Activated T-cell treated with anti-CD3 and anti-CD28 coated beads for 48 hours (primary cell): ENCODE data around the gene ZMAT3.

Source experiments
- DNase-seq: peaks from one replicate; pipeline ENCODE4 v3.0.0-alpha.2; 2020; ENCODE audit warnings: low read depth

Gene ZMAT3

GRCh38 chr3:179021119-179021903, 50.3 kb downstream of the ZMAT3 start:
- no peak for DNase-seq

- no peak for DNase-seq
Measured at GRCh38 chr3:179020112-179020511, 51.5 kb downstream of the ZMAT3 start.

- no peak for DNase-seq
Measured at GRCh38 chr3:179018808-179019207, 52.8 kb downstream of the ZMAT3 start.

GRCh38 chr3:179016979-179017670, 54.5 kb downstream of the ZMAT3 start:
- no peak for DNase-seq

GRCh38 chr3:179015551-179016020, 56.0 kb downstream of the ZMAT3 start:
- DNase-seq = peak; percentile 17

GRCh38 chr3:179005706-179006105, 65.9 kb downstream of the ZMAT3 start:
- DNase-seq = no peak

- DNase-seq = no peak
Measured at GRCh38 chr3:179005213-179005612, 66.4 kb downstream of the ZMAT3 start.

GRCh38 chr3:179000659-179001058, 71.0 kb downstream of the ZMAT3 start:
- no peak for DNase-seq

- no peak for DNase-seq
Measured at GRCh38 chr3:179000144-179000543, 71.5 kb downstream of the ZMAT3 start.

GRCh38 chr3:178996399-178996798, 75.2 kb downstream of the ZMAT3 start:
- no peak for DNase-seq

GRCh38 chr3:178990293-178990692, 81.3 kb downstream of the ZMAT3 start:
- no peak for DNase-seq

GRCh38 chr3:178989821-178990220, 81.8 kb downstream of the ZMAT3 start:
- no peak for DNase-seq

GRCh38 chr3:178987745-178988144, 83.9 kb downstream of the ZMAT3 start:
- no peak for DNase-seq

GRCh38 chr3:178986456-178986855, 85.2 kb downstream of the ZMAT3 start:
- DNase-seq = no peak

GRCh38 chr3:178982137-178982536, 89.5 kb downstream of the ZMAT3 start:
- no peak for DNase-seq

GRCh38 chr3:178975320-178975719, 96.3 kb downstream of the ZMAT3 start:
- DNase-seq = no peak

GRCh38 chr3:178971614-178972013, 100.0 kb downstream of the ZMAT3 start:
- DNase-seq = no peak

GRCh38 chr3:178969004-178969700, 102.5 kb downstream of the ZMAT3 start:
- no peak for DNase-seq
